ENCODE results near the gene MTMR11. TPM values are rescaled to one million over a fixed set of nuclear protein-coding genes. Genes with fewer than 3 reads are reported as not detected.
A peak's percentile ranks its signal among the peaks of the same experiment; 100 is the strongest.

Gene MTMR11
- total RNA-seq: 1 to 10 TPM; 1.9 to 4.5 (median 2.6) TPM
- polyA plus RNA-seq: 1 to 10 TPM; 1.6 TPM
- long read RNA-seq, donor 1: 0 reads
- long read RNA-seq, donor 2, partial matches to known transcripts: 2 of 3 reads
- long read RNA-seq, donor 2, other reads (novel, unspliced or antisense): 1 of 3 reads
- long read RNA-seq, donor 3: 0 reads

DNA sequence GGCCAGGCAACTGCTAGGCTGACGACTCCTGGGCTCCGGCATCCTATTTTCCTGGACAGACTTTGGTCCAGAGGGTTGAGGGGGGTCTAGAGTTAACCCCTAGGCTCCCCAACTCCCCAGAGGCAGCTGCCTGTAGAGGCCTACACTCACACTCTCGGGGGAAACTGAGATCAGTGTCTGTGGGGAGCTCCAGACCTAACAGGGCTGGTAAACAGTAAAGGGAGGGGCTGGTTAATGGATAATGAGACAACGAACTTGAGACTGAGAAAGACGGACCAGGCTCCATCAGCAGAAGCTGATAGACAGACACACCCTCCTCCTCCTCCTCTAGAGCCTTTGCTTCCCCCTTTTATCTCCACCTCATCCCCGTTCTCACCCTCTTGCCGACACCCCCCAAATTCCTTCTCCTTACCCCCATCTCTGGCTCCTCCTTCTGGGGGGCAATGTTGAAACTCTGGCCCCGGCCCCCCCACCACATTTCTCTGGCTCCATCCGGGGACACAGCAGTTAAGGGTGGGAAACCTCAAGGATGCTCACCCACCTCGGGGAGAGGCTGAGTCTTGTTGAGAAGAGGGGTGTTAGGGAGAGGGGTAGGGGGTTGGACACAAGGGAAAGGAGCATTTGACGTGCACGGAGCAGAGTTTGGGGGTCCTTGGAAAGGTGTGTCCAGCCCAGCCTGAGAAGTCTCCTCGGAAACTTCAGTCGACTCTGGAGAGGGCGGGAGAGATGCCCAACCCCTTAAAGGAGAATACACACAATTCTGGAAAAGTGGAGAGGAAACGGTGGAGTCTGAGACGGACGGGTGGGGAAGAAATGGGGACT is at the start of gene MTMR11:
MTMR11 (minus strand) TSS at position 710 of the 822 bp plus-strand sequence; CDS start at position 478, 232 bp downstream.
- DNase-seq (peak in 1 of 5 donors; percentile 47), ATAC-seq (peak; percentile 5 to 47 (median 19))
- H3K27ac ChIP-seq: peak within 1 kb of the TSS in 9 of 12 donors; percentile 10 to 88 (median 59)
- 14 to 25% (median 19%) methylated on average over 18 of the region's 18 CpGs for WGBS, 4 donors
- H3K4me1 ChIP-seq: peaks cover 0 to 42% (median 33%) of the 10 kb centered on the region in 12 donors
- peaks cover 0 to 17% (median 0%) of the 10 kb centered on the region in 9 donors for H3K36me3 ChIP-seq
- intact Hi-C loops (cut with DNase I): loop anchor here in 1 of 10 donors (5.0 kb wide), 1 partner anchor 39 kb away; the partner anchor contains the start of gene BOLA1
- no peaks in the 10 kb centered on the region for H3K27me3 ChIP-seq
- TF ChIP-seq, protein P1, sequence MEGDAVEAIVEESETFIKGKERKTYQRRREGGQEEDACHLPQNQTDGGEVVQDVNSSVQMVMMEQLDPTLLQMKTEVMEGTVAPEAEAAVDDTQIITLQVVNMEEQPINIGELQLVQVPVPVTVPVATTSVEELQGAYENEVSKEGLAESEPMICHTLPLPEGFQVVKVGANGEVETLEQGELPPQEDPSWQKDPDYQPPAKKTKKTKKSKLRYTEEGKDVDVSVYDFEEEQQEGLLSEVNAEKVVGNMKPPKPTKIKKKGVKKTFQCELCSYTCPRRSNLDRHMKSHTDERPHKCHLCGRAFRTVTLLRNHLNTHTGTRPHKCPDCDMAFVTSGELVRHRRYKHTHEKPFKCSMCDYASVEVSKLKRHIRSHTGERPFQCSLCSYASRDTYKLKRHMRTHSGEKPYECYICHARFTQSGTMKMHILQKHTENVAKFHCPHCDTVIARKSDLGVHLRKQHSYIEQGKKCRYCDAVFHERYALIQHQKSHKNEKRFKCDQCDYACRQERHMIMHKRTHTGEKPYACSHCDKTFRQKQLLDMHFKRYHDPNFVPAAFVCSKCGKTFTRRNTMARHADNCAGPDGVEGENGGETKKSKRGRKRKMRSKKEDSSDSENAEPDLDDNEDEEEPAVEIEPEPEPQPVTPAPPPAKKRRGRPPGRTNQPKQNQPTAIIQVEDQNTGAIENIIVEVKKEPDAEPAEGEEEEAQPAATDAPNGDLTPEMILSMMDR (IDR thresholded peaks at IDR 0.05): no peak
- TF ChIP-seq POLR2A (IDR thresholded peaks at IDR 0.05): no peak
- no peaks in the 10 kb centered on the region for H3K9me3 ChIP-seq
- H3K4me3 ChIP-seq: peak within 1 kb of the TSS; percentile 22 to 73 (median 55)

DNA sequence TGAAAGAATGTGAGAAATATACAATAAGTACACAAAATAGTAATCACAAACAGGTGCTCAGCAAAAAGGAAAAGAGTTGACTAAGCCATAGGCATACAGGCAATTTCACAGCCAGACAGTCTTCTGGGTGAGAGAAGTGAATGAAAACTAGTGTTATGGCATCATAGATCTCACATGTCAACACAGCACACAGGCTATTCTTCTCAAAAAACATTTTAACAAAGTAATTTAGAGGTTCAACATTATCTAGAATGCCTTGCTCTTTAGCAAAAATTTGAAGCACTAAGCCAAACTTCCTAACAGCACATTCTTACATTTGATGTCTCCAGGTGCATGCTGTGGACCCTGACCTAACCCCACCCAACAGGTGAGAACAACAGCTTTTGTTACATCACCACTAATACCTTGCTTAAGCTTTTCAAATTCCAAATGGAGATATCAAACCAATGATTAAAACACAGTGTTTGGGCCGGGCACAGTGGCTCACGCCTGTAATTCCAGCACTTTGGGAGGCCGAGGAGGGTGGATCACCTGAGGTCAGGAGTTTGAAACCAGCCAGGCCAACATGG is 43.4 kb upstream of the MTMR11 start:
- no peak for TF ChIP-seq POLR2A (IDR thresholded peaks at IDR 0.05)
- TF ChIP-seq, protein P1 (IDR thresholded peaks at IDR 0.05): no peak
- H3K27ac ChIP-seq: no peak overlapping the region
- peaks cover 0 to 23% (median 8%) of the 10 kb centered on the region in 12 donors for H3K4me1 ChIP-seq
- peaks cover 0 to 39% (median 0%) of the 10 kb centered on the region in 9 donors for H3K27me3 ChIP-seq
- H3K4me3 ChIP-seq: no peak overlapping the region
- no peak for ATAC-seq
- WGBS, 4 donors: 91 to 100% (median 96%) methylated on average over 3 of the region's 3 CpGs
- no peaks in the 10 kb centered on the region for H3K9me3 ChIP-seq
- intact Hi-C loops (cut with DNase I): loop anchor here in 1 of 10 donors (5.0 kb wide), 1 partner anchor 37 kb away; no protein-coding TSS in a partner anchor
- no peak for DNase-seq
- H3K36me3 ChIP-seq: peaks cover 0 to 25% (median 20%) of the 10 kb centered on the region in 9 donors

DNA sequence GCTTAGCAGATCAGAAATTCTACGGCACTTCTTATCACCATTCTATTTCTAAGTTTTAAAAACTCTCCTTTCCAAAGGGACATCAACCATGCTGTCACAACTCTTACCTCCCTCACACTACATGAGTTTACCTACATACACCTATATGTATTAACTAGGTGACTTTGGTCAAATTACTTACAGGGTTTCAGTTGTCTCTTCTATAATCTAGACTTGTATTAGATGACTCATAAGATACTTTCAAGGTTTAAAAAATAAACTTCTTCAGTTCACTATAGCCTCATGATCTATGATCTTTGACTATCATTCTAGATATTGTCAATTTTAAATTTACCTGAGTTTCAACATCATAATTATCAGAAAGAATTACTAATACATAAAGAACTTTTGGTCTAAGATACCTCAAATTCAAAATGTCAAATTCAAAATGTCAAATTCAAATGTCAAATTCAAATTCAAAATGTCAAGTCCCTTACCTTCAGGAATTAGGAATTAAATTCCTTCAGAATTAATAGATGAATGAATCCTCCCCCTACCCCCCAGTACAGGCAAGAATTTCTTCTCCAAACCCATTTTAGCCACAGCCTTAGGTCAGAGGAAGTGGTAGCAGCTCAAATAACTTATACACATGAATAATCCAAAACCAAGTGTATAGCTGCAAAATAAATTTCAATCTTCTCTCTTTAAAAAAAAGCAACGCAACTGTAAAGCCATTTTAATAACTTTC is 42.7 kb upstream of the MTMR11 start:
- no peak overlapping the region for H3K4me3 ChIP-seq
- intact Hi-C loops (cut with DNase I): no loop called here
- DNase-seq (no peak), ATAC-seq (no peak)
- WGBS, 4 donors: 76 to 81% (median 78%) methylated on average over 2 of the region's 2 CpGs
- H3K27me3 ChIP-seq: peaks cover 0 to 33% (median 0%) of the 10 kb centered on the region in 9 donors
- H3K9me3 ChIP-seq: no peaks in the 10 kb centered on the region
- TF ChIP-seq POLR2A (IDR thresholded peaks at IDR 0.05): no peak
- TF ChIP-seq, protein P1 (IDR thresholded peaks at IDR 0.05): no peak
- H3K4me1 ChIP-seq: peaks cover 0 to 23% (median 8%) of the 10 kb centered on the region in 12 donors
- H3K27ac ChIP-seq: no peak overlapping the region
- peaks cover 0 to 32% (median 26%) of the 10 kb centered on the region in 9 donors for H3K36me3 ChIP-seq

All from heart left ventricle (tissue), 16 donors.